RWPE2 (cell line): ENCODE measurements around the gene NHERF2.

Source experiments
- ATAC-seq: fragments of 200-7000 bp; cut with Tn5 transposase; 3 replicates; pipeline ENCODE4 v1.9.1; 2021; ENCODE audit warnings: low read depth
- DNase-seq: peaks from one replicate; pipeline ENCODE4 v3.0.0-alpha.2; 2020; ENCODE audit warnings: low spot score
- H3K27ac ChIP-seq: fragments of 450-650 bp; 2 replicates; pipeline ENCODE4 v1.5.1; 2017; ENCODE audit warnings: mild to moderate bottlenecking; ENCODE audit not compliant: poor library complexity, severe bottlenecking
- H3K27me3 ChIP-seq: fragments of 250-450 bp; sonication (Bioruptor Pico); 2 replicates; pipeline ENCODE4 v1.5.1; 2021; ENCODE audit warnings: mild to moderate bottlenecking, moderate library complexity; ENCODE audit not compliant: insufficient read depth, poor library complexity, severe bottlenecking
- H3K36me3 ChIP-seq: fragments of 250-450 bp; sonication (Bioruptor Pico); 2 replicates; pipeline ENCODE4 v1.5.1; 2020; ENCODE audit warnings: low read depth, mild to moderate bottlenecking, moderate library complexity
- H3K4me1 ChIP-seq: fragments of 250-450 bp; sonication (Bioruptor Pico); 2 replicates; pipeline ENCODE4 v1.5.1; 2021; ENCODE audit warnings: mild to moderate bottlenecking, moderate library complexity; ENCODE audit not compliant: insufficient read depth, poor library complexity, severe bottlenecking
- H3K4me3 ChIP-seq: fragments of 250-450 bp; sonication (Bioruptor Pico); 2 replicates; pipeline ENCODE4 v1.5.1; 2021; ENCODE audit warnings: mild to moderate bottlenecking, moderate library complexity; ENCODE audit not compliant: severe bottlenecking
- H3K9me3 ChIP-seq: fragments of 250-450 bp; sonication (Bioruptor Pico); 2 replicates; pipeline ENCODE4 v1.5.1; 2021; ENCODE audit warnings: mild to moderate bottlenecking, moderate library complexity; ENCODE audit not compliant: severe bottlenecking
- TF ChIP-seq, protein P1 (sequence below): fragments of 450-650 bp; IDR thresholded peaks from one replicate; pipeline ENCODE4 v1.5.1; 2017; ENCODE audit warnings: mild to moderate bottlenecking, moderate library complexity; ENCODE audit not compliant: poor library complexity, severe bottlenecking

The NHERF2 gene

DNA sequence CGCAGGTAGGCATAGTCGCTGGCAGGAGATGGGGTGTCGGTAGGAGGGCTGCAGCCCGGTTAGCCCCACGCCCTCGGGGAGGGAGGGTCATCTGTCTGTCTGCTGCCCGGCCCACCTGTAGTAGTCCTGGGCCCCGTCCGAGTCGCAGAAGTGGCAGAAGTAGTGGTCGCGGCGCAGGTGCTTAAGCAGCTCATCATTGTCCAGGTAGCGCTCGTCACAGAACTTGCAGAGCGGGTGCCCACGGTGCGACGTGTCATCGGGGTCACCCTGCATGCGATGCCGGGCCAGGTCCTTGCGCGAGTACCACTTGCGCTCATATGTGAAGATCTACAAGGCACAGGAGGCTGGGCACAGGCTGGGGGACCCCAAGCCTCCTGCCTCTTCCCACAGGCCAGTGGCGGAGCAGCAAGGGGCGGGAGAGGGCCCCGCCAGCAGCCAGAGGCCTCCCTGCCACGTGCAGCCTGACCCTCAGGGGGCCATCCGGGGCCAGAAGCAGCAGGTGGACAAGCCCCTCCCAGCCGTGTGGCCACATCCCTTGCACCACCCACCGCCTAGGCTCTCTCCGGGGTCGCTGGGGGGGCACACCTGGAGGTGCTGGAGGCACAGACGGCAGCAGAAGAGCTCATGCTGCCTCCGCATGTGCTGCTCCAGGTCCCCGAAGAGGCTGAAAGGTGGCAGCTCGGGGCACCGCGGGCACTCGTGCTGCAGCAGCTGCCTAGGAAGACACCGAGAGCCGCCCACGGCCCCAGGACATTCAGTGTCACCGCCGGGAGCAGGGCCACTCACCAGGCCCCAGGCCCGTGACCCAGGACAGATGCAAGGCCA, 24.1 kb upstream of the NHERF2 start:
- no peak for ATAC-seq

DNA sequence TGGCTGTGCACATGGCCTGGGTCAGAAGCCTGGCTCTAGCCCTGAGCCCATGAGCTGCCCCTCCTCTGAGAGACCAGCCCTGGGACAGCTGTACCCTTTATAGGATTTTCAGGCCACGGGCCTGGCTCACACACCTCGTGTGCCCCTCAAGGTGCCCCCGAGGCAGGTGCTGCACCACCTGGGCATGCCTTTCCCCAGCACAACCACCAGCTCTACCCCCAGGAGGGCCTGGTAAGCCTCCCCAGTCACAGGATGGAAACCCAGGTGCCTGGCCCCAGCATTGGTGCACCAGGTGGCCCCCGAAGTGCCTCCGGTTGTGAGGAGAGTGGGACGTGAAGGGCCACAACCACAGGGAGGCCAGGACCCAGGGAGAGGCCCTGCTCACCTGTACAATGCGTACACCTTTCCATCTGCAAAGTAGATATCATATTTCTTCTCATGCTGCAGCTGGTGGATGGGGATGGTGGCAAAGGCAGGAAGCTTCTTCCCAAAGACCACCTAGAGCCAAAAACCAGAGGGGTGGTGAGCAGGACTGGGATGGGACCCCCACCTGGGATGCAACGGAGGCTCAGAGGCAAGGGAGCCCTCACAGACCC, 23.4 kb upstream of the NHERF2 start:
- peaks cover 7% of the 10 kb centered on the region for H3K4me1 ChIP-seq
- no peak overlapping the region for H3K4me3 ChIP-seq
- TF ChIP-seq, protein P1, sequence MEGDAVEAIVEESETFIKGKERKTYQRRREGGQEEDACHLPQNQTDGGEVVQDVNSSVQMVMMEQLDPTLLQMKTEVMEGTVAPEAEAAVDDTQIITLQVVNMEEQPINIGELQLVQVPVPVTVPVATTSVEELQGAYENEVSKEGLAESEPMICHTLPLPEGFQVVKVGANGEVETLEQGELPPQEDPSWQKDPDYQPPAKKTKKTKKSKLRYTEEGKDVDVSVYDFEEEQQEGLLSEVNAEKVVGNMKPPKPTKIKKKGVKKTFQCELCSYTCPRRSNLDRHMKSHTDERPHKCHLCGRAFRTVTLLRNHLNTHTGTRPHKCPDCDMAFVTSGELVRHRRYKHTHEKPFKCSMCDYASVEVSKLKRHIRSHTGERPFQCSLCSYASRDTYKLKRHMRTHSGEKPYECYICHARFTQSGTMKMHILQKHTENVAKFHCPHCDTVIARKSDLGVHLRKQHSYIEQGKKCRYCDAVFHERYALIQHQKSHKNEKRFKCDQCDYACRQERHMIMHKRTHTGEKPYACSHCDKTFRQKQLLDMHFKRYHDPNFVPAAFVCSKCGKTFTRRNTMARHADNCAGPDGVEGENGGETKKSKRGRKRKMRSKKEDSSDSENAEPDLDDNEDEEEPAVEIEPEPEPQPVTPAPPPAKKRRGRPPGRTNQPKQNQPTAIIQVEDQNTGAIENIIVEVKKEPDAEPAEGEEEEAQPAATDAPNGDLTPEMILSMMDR = no peak
- no peaks in the 10 kb centered on the region for H3K9me3 ChIP-seq
- no peaks in the 10 kb centered on the region for H3K27me3 ChIP-seq
- ATAC-seq (no peak), DNase-seq (no peak)
- H3K36me3 ChIP-seq = peaks cover 75% of the 10 kb centered on the region
- H3K27ac ChIP-seq = no peak overlapping the region

More for the DNA sequence above, 24.1 kb upstream of the NHERF2 start:
- DNase-seq = no peak
- Histone ChIP-seq H3K4me1 (peaks cover 6% of the 10 kb centered on the region), H3K9me3 (no peaks in the 10 kb centered on the region), H3K27ac (no peak overlapping the region), H3K4me3 (no peak overlapping the region), H3K36me3 (peaks cover 71% of the 10 kb centered on the region), H3K27me3 (no peaks in the 10 kb centered on the region)
- TF ChIP-seq, protein P1 = no peak

GRCh38 chr16:2003827-2004641, 22.7 kb upstream of the NHERF2 start:
- DNase-seq = no peak
- peaks cover 7% of the 10 kb centered on the region for H3K4me1 ChIP-seq
- peaks cover 79% of the 10 kb centered on the region for H3K36me3 ChIP-seq
- H3K27me3 ChIP-seq = no peaks in the 10 kb centered on the region
- H3K9me3 ChIP-seq = no peaks in the 10 kb centered on the region
- H3K27ac ChIP-seq = no peak overlapping the region
- TF ChIP-seq, protein P1 = peak; percentile 82
- peak; percentile 41 for ATAC-seq
- no peak overlapping the region for H3K4me3 ChIP-seq

GRCh38 chr16:2004795-2005517, 21.7 kb upstream of the NHERF2 start:
- DNase-seq = no peak
- no peak overlapping the region for H3K27ac ChIP-seq
- H3K4me3 ChIP-seq = no peak overlapping the region
- no peaks in the 10 kb centered on the region for H3K27me3 ChIP-seq
- TF ChIP-seq, protein P1 = no peak
- H3K9me3 ChIP-seq = no peaks in the 10 kb centered on the region
- no peak for ATAC-seq
- peaks cover 70% of the 10 kb centered on the region for H3K36me3 ChIP-seq
- peaks cover 7% of the 10 kb centered on the region for H3K4me1 ChIP-seq
